ENCODE measurements around the gene SHROOM3.
"Not testable (repeated sequence)": the region's sequence is repeated elsewhere in the genome, so short reads cannot be mapped to it uniquely, and the experiment has no call there.

The SHROOM3 gene

GRCh38 chr4:76718831-76719230, 283.8 kb downstream of the SHROOM3 start:
- DNase-seq (ENCODE audit: low read depth, low spot score) = no peak

GRCh38 chr4:76720121-76720520, 285.1 kb downstream of the SHROOM3 start:
- DNase-seq (ENCODE audit: low read depth, low spot score) = no peak

DNA sequence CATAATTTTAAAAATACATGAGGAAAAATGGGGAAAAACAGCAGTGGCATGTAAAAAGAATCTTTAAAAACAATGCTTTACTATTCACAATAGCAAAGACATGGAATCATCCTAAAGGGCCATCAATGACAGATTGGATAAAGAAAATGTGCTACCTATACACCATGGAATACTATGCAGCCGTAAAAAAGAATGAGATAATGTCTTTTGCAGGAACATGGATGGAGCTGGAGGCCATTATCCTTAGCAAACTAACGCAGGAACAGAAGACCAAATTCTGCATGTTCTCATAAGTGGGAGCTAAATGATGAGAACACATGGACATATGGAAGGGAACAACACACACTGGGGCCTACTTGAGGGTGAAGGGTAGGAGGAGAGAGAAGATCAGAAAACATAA, 287.1 kb downstream of the SHROOM3 start:
- DNase-seq (ENCODE audit: low read depth, low spot score) = not testable (repeated sequence)

GRCh38 chr4:76722838-76723237, 287.8 kb downstream of the SHROOM3 start:
- no peak for DNase-seq (ENCODE audit: low read depth, low spot score)

DNA sequence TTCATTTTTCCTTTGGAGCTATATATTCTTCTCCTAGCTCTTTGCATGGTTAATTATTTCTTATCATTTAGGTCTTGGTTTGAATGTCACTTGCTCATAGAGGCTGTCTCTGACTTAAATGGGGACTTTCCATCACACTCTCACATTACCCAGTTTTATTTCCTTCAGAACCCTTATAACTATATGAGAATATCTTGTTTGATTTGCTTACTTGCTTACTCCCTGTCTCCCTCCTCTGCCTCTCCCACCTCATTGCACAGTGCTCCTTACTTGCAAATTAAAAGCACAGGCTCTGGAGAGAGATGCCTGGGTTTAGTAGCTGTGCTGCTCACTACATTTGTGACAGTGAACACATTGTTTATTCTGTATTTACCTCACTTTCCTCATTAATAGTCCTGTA, 288.3 kb downstream of the SHROOM3 start:
- DNase-seq (ENCODE audit: low read depth, low spot score) = no peak

GRCh38 chr4:76723924-76724323, 288.9 kb downstream of the SHROOM3 start:
- DNase-seq (ENCODE audit: low read depth, low spot score) = no peak

GRCh38 chr4:76725039-76725438, 290.0 kb downstream of the SHROOM3 start:
- no peak for DNase-seq (ENCODE audit: low read depth, low spot score)

- no peak for DNase-seq (ENCODE audit: low read depth, low spot score)
These were observed 291.1 kb downstream of the SHROOM3 start for GRCh38 chr4:76726176-76726575.

DNA sequence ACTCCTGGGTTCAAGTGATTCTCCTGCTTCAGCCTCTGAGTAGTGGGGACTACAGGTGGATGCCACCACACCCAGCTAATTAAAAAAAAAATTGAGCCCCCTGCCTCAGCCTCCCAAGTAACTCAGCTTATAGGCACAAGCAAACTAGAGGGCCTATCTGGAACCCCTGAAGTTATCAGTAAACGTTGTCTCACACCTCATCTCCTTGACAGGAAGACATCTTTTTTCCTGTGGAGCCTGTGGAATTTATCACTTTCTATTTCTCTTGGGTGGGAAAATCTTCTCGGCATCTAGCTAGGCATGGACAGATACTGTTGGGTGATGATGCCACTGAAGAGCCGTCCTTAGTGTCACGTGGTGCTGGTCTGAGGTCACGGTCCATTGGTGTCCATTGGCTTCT, 291.6 kb downstream of the SHROOM3 start:
- no peak for DNase-seq (ENCODE audit: low read depth, low spot score)

GRCh38 chr4:76727934-76728333, 292.9 kb downstream of the SHROOM3 start:
- DNase-seq (ENCODE audit: low read depth, low spot score) = not testable (repeated sequence)

- no peak for DNase-seq (ENCODE audit: low read depth, low spot score)
These were observed 294.4 kb downstream of the SHROOM3 start for GRCh38 chr4:76729460-76729859.

DNA sequence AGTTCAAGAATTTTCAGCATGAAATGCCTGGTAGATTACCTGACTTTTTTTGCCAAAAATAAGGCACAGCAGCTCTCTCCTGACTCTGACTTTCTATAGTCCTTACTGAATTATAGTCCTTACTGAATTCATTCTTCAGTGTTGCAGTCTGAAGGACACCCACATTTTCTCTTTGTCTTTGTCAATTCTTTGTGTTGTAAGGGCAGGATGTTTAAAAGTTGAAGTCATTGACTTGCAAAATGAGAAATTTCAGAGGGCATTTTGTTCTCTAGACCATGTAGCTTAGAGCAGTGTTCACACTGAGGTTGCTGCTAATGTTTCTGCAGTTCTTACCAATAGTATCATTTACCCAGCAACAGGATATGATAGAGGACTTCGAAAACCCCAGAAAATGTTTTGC, 295.0 kb downstream of the SHROOM3 start:
- DNase-seq (ENCODE audit: low read depth, low spot score) = no peak

- no peak for DNase-seq (ENCODE audit: low read depth, low spot score)
These were observed 297.2 kb downstream of the SHROOM3 start for GRCh38 chr4:76732246-76732645.

DNA sequence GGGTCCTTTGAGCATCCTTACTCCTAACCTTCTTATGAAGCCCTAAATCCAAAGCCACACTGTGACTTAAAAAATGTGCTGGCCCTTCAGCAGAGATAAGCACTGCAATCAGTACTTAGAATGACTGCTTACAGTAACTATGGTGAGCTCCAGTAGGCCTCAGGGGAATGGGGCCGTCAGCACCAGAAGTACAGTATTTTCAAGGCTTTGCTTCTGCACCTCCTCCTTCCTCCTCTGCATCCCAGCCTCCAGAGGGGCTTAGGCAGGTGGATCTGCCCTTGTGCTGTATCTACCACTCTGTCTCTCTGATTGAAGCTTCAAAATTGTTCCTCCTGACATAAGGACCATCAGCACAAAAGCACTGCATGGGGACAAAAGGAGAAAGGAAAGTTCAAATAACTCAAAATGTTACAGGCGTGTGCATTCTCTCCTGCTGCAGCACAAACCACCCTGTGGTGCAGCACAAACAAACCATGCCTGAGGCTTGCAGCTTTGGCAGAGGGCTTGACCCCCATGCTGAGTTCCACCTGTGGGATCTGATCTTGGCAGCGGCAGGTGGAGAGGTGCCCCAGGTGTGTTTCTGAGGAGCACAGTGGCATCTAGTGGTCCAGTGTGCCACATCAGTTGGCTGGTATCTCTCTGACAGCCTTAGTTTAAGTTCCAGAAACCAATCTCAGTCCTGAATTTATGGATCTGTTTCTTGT, 298.2 kb downstream of the SHROOM3 start:
- DNase-seq (ENCODE audit: low read depth, low spot score) = no peak

DNA sequence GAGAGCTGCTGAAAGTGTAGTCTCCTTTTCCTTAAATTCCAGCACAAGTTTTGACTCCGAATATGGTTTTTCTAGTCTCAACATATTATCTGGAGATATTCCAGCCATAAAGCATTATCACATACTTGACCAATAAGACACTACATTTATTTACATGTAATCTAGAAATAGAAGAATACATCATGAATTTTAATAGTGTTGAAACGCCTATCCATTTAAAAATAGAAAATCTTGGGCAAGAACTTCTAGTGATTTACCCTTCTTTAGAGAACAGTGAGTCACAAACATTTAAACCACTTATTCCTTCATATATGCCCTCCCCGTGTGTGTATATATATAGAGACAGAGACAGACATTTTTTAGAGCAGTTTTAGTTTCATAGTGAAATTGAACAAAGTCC, 301.4 kb downstream of the SHROOM3 start:
- DNase-seq (ENCODE audit: low read depth, low spot score) = no peak

- DNase-seq (ENCODE audit: low read depth, low spot score) = no peak
These were observed 302.2 kb downstream of the SHROOM3 start for GRCh38 chr4:76737180-76737579.

GRCh38 chr4:76737771-76738085, 302.7 kb downstream of the SHROOM3 start:
- DNase-seq (ENCODE audit: low read depth, low spot score) = no peak

DNA sequence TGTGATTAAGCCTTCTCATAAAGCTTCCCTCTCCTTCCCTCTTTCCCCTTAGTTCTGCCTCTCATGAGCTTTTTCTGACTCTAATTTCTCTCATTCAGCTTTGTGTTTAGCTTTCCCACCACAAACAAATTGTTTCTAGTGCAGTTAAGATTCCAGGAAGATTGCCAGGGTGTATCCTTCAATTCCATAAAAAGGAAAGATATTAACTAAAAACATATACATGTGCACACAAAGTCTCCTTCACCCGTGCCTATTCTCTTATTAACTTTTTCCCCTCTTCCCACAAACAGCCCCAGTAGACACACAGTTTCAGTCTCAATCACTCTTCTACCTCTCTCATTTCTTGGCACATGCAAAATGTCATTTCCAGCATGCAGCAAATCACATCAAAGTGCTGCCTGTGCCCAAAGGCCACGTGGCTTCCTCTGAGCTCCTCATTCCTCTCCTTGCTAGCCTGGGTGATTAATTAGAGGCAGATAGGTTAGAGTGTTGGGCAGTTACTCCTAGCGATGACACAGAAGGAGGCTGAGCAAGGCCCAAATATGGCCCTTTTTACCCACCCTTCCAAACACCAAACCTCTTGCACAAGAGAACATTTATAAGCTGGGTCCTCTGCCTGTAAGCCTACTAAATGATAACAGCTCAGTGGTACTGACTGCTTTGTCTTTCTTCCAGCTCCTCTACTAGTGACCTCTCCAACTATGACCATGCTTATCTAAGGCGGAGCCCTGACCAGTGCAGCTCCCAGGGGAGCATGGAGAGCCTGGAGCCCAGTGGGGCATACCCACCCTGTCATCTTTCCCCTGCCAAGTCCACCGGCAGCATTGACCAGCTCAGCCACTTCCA, 303.3 kb downstream of the SHROOM3 start:
- DNase-seq (ENCODE audit: low read depth, low spot score) = no peak

DNA sequence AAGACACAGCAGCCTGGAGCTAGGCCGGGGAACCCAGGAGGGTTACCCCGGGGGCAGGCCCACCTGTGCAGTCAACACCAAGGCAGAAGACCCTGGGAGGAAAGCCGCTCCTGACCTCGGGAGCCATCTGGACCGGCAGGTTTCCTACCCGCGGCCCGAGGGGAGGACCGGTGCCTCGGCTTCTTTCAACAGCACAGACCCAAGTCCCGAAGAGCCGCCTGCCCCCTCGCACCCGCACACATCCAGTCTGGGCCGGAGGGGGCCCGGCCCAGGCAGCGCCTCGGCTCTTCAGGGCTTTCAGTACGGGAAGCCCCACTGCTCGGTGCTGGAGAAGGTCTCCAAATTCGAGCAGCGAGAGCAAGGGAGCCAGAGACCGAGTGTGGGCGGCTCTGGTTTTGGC, 305.2 kb downstream of the SHROOM3 start:
- DNase-seq (ENCODE audit: low read depth, low spot score) = no peak

GRCh38 chr4:76740866-76741662, 306.0 kb downstream of the SHROOM3 start:
- no peak for DNase-seq (ENCODE audit: low read depth, low spot score)

DNA sequence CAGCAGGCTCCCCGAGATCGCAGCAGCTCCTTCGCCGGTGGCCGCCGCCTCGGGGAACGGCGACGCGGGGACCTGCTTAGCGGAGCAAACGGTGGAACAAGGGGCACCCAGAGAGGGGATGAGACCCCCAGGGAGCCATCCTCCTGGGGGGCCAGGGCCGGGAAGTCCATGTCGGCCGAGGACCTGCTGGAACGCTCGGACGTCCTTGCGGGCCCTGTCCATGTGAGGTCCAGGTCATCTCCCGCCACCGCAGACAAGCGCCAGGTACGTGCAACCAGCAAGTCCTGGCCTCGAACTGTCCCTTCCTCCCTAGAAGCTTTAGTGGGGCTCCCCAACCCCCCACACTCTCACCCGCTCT, 306.6 kb downstream of the SHROOM3 start:
- no peak for DNase-seq (ENCODE audit: low read depth, low spot score)

GRCh38 chr4:76744241-76744921, 309.4 kb downstream of the SHROOM3 start:
- no peak for DNase-seq (ENCODE audit: low read depth, low spot score)

Data from activated naive CD8-positive, alpha-beta T cell treated with anti-CD3 and anti-CD28 coated beads, Interleukin-2, amount 50 U/mL, for 16 hours (primary cell).